8988T (cell line): ENCODE results near the gene KLRC3.
"Not testable (repeated sequence)": the region's sequence is repeated elsewhere in the genome, so short reads cannot be mapped to it uniquely, and the experiment has no call there.

Source experiments
- DNase-seq: peaks from one replicate; pipeline ENCODE4 v3.0.0; 2011

The KLRC3 gene

GRCh38 chr12:10368206-10369171 is 51.9 kb downstream of the KLRC3 start:
- no peak for DNase-seq

DNA sequence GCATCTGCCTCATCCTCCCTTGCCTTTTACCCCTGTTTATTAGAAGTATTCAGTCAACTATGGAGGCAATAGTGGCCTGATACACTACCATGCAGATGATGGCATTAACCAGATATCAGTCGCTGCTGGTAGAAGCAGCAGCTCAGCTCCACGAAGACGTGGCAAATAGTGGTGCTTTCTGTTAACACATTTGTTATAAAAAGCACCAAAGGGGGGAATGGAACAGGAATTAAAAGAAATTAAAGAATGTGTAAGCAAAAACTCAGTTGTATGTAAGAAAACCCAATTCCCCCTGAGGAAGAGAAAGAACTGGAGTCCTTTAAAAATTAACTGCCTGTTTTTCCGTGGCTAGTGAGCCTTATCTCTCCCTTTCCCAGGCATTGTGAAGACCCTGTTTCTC is 52.7 kb downstream of the KLRC3 start:
- not testable (repeated sequence) for DNase-seq

- no peak for DNase-seq
Observed at GRCh38 chr12:10366875-10367274, 53.5 kb downstream of the KLRC3 start.

GRCh38 chr12:10365696-10366405 is 54.5 kb downstream of the KLRC3 start:
- DNase-seq = no peak

DNA sequence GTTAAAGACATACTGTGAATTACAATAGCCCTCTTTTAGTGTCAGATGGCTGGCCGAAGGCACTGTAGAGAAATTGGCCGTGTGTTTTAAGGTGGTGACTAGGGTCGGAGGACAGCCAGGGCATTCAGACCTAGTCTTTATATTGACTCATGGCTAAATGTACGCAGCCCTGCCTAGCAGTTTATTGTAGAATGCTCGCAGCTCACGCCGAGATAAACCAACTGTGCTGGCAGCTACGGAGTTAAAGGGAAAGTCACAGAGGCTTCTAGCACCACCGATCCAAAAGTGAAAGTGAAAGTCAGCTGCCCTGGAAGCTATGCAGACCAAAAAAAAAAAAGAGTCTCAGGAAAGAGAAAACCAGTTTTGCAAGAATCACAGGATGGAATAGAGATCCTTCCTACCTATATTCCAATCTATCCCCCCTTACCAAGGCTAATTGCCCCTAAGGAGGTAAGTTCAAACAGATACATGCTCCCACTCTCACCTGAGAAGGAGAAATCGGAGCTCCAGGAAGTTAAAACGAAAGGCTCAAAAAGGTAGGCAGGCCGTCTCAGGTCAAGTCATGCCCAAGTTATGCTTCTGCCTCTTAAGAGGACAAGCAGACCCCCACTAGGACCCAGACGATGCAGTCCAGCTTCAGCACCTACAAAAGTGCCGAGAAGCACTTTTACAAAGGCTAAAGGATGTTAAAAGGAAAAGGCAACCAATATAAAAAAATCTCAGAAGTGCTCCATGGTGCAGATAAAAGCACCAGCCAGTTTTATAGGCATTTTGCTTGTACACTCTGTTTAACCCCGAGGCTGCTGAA is 55.4 kb downstream of the KLRC3 start:
- DNase-seq = no peak

- DNase-seq = no peak
Observed at GRCh38 chr12:10363914-10364814, 56.2 kb downstream of the KLRC3 start.

DNA sequence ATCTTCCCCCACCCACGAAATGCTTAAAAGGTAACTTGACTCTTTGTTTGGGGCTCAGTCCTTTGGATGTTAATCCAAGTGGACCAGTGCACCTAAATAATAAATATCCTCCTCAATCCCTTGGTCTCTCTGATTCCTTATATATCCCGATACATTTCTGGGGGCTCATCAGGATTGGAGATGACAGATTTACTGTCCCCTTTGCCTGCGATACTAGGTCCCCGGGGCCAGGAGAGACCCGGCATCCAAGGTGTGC is 56.8 kb downstream of the KLRC3 start:
- no peak for DNase-seq

DNA sequence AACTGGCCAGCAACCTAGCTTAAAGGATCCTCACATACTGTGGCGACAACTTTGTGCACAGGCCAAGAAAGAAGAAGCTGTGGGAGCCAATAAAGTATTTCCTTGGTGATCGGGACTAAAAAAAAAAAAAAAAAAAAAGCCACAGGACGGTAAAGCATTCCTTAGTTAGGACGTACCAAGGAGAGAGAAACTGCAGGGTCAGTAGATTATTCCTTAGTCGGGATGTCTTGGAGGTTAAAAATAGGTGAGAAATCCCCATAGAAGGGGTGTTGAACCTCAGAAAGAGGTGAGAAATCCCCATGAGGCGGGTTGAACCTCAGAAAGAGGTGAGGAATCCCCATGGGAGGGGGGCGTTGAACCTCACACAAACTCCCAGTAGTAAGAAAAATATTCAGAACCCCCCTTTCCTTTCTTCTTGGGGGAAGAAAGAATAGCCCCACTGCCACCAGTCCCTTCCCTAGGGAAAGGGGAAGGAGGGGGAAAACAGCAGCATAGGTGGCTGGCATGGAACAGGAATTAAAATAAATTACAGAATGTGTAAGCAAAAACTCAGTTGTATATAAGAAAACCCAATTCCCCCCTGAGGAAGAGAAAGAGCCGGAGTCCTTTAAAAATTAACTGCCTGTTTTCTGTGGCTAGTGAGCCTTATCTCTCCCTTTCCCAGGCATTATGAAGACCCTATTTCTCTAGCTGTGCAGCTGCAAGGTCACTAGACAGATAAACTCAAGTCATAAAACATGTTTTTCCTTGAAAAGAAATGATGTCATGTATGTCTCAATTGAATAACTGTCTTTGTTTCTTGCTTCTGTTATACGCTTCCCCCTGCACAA is 57.4 kb downstream of the KLRC3 start:
- DNase-seq = no peak

DNA sequence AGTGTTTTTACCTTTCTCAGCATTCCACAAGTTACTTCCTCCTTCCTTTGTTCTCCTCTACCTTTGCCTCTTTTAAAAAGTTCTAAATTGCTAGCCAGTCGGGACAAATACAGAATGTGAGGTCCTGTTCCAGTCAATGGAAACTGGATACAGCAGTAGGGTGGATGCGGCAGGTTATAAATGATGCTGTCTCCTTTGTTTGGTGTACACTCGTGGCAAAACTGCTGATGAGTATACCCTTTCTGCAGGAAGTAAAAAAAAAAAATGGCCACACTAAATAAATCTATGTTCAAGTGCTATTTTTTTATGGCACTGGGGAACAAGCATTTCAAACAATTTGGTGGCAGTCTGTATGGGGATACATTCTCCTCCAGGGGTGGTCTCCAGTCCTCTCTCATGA is 58.1 kb downstream of the KLRC3 start:
- DNase-seq = no peak
